Amygdala (tissue), 56 donors: ENCODE data around the gene CATSPER1.

Experiments used
- DNase-seq, 56 donors: peaks; one replicate each; lab custom pipeline; 2025; lab: John Stamatoyannopoulos, UW

Gene CATSPER1

GRCh38 chr11:66026017-66026529, at the start of gene CATSPER1:
CATSPER1 (minus strand) TSS chr11:66026479; CDS start chr11:66026379, 100 bp downstream.
- no peak for DNase-seq

DNA sequence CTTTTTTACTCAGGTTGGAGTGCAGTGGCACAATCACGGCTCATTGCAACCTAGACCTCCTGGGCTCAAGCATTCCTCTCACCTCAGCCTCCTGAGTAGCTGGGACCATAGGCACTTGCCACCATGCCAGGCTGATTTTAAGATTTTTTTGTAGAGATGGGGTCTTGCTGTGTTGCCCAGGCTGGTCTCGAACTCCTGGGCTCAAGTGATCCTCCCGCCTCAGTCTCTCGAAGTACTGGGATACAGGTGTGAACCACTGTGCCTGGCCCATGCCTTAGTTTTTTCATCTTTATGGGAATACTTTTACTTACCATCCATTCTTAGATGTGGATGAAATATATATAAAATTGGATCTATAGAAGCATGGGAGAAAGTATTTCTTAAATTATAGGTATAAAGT, 49.0 kb upstream of the CATSPER1 start:
- DNase-seq = no peak

DNA sequence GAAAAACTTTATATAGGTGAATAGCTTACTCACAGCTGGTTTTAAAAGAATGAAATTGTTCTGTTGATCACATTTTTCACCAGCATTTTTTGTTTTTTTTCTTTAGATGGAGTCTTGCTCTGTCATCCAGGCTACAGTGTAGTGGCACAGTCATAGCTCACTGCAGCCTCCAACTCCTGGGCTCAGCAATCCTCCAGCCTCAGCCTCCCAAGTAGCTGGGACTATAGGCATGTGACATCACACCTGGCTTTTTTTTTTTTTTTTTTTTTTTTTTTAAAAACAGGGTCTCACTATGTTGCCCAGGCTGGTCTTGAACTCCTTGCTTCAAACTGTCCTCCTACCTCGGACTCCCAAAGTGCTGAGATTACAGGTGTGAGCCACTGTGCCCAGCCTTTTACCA, 47.4 kb upstream of the CATSPER1 start:
- DNase-seq = no peak

DNA sequence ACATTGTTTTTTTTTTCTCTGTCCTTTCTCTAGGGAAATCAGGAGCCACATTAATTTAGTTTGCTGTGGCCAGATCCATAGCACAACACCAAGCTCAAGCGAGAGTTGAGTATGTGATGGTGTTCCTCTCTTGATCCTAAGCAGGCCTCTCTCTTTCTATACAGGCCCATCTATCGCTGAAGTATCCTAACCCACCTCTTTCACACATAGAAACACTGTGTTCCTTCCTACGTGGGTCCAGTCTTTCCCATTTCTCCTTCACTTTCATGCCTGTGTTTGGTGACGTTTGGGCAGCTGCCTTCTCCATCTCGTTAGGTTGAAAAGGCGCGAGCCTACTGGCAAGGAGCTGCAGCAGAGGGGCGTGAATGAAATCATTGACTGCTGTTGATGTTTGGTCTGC, 46.2 kb upstream of the CATSPER1 start:
- DNase-seq = no peak

GRCh38 chr11:66072081-66072480, 45.8 kb upstream of the CATSPER1 start:
- DNase-seq = no peak

GRCh38 chr11:66071381-66071801, 45.1 kb upstream of the CATSPER1 start:
- peak in 1 of 56 donors; percentile 54 for DNase-seq

DNA sequence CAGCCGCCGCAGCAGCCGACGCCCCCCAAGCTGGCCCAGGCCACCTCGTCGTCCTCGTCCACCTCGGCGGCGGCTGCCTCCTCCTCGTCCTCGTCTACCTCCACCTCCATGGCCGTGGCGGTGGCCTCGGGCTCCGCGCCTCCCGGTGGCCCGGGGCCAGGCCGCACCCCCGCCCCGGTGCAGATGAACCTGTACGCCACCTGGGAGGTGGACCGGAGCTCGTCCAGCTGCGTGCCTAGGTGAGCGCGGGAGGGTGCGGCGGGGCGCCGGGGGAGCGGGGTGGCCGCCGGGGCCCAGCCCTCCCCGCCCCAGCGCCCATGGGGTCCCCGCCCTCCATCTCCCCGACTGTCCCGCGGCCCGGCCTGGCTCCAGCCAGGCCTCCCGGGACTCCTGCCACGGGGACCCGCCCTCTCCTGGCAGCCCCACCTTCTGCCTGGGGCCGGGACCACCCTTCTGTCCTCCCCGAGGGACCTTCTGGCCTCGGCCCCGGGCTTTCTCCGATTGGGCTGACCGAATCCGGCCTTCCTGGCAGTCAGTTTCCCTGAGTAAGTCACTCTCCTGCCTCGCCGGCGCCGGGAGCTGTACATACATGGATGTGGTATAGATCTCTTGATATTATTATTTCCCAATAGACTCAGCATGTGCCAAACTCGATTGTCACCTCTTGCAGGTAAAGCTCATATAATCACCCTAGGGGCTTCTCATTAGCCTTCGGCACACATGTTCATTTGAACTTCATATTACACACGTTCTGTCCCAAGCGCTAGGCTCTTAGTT, 44.5 kb upstream of the CATSPER1 start:
- peak in 20 of 56 donors; percentile 9 to 56 (median 25) for DNase-seq

- DNase-seq = peak in 46 of 56 donors; percentile 23 to 85 (median 60)
Measured at GRCh38 chr11:66069715-66070603, 43.7 kb upstream of the CATSPER1 start, which contains the start of gene PACS1. PACS1 (plus strand) TSS chr11:66070272; CDS start chr11:66070487, 215 bp downstream.

DNA sequence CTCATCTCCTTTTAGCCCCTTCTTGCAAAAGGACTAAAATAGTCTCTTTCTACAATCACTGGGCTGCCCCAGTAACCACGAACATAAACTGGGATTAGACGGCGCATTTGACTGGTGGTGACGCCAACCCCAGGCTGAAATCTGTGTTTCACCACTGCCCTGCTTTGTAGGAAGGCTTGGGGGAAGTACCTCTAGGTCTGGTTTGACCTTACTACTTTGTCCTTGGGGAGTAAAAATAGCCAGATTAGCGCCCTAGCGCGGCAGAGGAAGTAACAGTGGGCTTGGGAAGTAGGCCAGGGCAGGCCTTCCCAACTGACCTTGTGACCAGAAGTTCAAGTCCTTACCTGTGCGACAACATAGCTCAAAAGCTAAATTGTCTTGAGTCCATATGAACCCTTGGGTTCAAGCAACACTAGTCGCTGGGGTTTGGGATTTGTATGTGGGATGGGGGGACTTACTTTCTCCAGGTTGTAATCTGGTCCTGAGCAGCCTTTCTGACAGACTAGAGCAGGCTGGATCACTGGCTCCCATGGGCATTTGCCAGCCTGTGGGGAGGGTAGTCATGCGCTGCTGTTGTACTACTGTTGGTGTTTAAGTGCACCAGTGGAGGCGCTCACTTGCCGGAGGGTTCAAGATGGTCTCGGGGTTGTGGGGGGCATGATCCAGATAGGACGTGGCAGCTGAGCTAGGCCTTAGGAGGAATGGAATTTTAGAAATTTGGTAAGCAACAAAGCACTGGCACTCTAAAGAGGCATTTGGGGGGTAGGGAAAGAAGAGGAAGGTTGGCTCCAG, 42.8 kb upstream of the CATSPER1 start:
- DNase-seq = peak in 24 of 56 donors; percentile 14 to 58 (median 47)

GRCh38 chr11:66068154-66068821, 42.0 kb upstream of the CATSPER1 start:
- peak in 42 of 56 donors; percentile 9 to 76 (median 38) for DNase-seq

DNA sequence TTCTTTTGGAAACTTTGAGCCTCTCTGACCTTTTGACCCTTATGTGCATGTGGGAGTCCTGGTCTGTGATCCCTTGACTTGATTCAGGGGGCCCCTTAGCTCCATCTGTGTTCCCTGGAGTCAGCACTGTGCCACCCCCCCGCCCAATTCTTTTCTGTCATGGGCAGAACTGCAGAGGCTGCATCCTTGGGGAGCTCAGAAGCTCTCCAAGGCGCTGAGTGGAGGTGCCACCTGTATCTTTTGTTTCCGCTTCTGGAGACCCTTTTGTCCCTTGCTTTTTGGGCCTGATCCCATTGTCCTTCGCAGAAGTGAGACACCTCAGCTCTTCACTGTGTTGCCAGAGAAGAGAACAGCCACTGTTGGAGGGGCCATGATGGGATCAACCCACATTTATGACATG, 41.4 kb upstream of the CATSPER1 start:
- no peak for DNase-seq

- no peak for DNase-seq
Measured at GRCh38 chr11:66066751-66067150, 40.5 kb upstream of the CATSPER1 start.

DNA sequence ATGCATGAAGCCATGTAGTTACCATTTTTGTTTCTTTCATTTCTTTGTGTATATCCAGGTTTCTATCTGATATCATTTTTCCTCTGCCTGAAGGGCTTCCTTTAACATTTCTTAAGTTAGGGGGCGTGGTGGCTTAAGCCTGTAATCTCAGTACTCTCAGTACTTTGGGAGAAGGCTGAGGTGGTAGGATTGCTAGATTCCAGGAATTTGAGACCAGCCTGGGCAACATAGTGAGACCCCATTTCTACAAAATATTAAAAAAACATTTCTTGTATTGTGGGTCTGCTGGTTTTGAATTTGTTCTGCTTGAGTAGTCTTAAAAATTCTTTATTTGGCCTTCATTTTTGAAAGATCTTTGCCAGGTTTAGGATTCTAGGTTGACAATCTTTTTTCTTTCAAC, 38.3 kb upstream of the CATSPER1 start:
- DNase-seq = no peak

- DNase-seq = no peak
Measured at GRCh38 chr11:66063900-66064299, 37.6 kb upstream of the CATSPER1 start.

DNA sequence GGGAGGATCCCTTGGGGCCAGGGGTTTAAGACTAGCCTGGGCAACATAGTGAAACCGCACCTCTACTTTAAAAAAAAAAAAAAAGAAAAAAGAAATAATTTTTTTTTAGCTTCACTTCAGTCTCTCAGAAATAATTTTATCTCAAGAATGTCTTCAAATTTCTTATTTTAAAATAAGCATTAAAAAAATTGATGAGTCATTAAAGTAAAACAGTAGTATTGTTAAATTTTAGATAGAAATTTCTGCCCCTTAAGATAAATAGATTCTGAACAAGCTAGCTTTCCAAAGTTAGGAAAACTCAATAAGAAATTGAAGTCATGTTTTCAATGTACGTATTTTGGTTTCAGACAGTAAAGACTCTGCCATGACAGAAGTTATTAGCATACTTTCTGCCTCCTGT, 36.1 kb upstream of the CATSPER1 start:
- DNase-seq = no peak

- DNase-seq = no peak
Measured at GRCh38 chr11:66061268-66061667, 35.0 kb upstream of the CATSPER1 start.

GRCh38 chr11:66059966-66060680, 33.8 kb upstream of the CATSPER1 start:
- DNase-seq = no peak

GRCh38 chr11:66056501-66056900, 30.2 kb upstream of the CATSPER1 start:
- DNase-seq = no peak

- DNase-seq = no peak
Measured at GRCh38 chr11:66055021-66055420, 28.7 kb upstream of the CATSPER1 start.
